ELR (cell line): ENCODE data around the gene MAMSTR.
"Not testable (repeated sequence)": the region's sequence is repeated elsewhere in the genome, so short reads cannot be mapped to it uniquely, and the experiment has no call there.

Source experiments
- DNase-seq: peaks from one replicate; pipeline ENCODE4 v3.0.0-alpha.2; 2015; ENCODE audit warnings: low read depth

Gene MAMSTR

GRCh38 chr19:48685583-48685982, 33.9 kb downstream of the MAMSTR start:
- DNase-seq: no peak

DNA sequence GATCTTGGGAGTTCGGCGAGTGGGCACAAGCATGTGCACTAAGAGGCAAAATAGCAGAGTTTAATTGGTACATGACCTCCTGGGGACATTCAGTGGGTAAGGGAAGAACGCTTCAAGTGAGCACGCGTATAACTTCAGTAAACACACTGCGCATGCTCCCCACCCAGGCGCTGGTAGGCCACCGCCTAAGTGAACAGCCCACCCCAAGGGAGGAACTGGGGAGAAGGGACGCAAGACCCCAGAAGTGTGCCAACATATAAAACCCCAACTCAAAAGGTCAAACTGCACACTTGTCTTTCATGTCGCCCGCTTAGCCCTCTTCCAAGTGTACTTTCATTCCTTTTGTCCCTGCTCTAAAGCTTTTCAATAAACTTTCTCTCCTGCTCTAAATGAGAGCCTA, 36.2 kb downstream of the MAMSTR start:
- peak; percentile 44 for DNase-seq

DNA sequence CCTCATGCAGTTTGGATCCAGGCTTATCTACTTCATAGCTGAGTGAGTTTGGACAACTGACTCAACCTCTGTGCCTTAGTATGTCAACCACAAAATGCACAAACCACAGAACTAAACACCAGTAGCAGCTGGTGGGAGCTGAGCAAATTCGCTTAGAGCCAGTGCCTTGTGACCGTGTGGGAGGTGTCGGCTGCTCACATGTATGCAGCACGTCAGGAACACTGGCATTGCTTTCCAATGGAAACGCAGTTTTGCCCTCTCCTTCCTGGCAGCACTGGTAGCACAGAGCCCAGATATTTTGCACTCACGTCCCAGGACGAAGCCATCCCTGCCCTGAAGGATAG, 38.4 kb downstream of the MAMSTR start:
- peak; percentile 49 for DNase-seq

DNA sequence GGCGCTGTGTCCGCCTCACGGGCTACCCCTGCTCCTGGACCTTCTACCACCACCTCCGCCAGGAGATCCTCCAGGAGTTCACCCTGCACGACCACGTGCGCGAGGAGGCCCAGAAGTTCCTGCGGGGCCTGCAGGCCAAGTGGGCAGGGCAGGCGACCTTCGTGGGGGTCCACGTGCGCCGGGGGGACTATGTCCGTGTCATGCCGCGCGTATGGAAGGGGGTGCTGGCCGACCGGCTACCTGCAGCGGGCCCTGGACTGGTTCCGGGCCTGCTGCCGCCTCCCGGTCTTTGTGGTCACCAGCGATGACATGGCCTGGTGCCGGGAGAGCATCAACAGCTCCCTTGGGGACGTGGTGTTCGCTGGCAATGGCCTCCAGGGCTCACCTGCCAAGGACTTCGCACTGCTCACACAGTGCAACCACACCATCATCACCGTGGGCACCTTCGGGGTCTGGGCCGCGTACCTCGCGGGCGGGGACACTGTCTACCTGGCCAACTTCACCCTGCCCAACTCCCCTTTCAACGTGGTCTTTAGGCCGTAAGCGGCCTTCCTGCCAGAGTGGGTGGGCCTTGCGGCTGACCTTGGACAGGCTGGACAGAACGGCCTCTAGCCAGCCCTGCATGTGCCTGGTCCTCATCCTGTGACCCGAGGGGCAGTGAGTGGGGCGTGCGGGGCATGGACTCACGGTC, 38.9 kb downstream of the MAMSTR start:
- no peak for DNase-seq

DNA sequence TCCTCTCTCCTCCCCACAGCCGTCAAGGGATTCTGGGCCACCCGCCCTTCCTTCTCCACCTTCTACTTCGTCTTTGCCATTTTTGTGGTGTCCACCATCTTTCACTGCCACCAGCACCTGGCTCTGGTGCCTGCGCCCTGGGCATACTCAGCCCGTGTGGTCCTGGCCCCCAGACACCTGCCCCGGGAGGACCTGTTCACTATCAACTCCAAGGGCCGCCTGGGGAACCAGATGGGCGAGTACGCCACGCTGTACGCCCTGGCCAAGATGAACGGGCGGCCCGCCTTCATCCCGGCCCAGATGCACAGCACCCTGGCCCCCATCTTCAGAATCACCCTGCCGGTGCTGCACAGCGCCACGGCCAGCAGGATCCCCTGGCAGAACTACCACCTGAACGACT, 39.5 kb downstream of the MAMSTR start:
- DNase-seq: not testable (repeated sequence)

DNA sequence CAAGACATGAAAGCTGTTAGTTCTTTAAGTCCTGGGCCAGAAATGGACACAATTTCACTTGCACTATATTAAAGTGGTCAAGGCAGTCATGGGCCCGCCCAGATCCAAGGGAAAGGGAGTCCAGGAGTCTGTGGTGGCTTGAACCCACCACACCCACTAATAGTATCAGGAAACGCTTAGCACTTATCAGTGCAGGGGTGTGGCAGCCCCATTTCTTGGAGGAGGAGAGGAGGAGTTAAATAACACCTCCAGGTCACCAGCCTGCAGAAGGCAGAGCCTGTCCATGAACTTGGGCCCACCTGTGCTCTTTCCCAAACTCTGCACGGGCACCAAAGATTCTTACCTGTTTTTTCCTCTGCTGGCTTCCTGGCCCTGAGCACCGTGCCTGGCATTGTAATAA, 41.3 kb downstream of the MAMSTR start:
- no peak for DNase-seq

GRCh38 chr19:48676887-48677286, 42.6 kb downstream of the MAMSTR start:
- DNase-seq: no peak

DNA sequence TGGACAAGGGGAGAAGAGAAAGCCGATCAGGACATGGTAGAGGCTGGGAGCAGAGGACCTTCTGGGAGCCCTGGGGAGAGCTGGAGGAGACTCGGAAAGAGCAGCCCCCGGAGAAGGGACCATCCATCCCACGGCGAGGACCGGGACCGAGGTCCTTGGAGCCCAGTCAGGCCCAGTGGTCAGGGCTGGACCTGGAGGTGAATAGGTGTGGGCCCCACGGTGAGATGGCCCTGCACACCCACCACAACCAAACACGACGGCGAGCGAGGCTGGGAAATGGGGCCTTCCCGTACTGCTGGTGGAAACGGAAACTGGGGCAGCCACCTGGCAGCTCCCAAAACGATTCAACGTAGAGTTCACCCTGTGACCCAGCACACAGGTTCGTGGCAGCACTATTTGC, 43.0 kb downstream of the MAMSTR start:
- DNase-seq: no peak

DNA sequence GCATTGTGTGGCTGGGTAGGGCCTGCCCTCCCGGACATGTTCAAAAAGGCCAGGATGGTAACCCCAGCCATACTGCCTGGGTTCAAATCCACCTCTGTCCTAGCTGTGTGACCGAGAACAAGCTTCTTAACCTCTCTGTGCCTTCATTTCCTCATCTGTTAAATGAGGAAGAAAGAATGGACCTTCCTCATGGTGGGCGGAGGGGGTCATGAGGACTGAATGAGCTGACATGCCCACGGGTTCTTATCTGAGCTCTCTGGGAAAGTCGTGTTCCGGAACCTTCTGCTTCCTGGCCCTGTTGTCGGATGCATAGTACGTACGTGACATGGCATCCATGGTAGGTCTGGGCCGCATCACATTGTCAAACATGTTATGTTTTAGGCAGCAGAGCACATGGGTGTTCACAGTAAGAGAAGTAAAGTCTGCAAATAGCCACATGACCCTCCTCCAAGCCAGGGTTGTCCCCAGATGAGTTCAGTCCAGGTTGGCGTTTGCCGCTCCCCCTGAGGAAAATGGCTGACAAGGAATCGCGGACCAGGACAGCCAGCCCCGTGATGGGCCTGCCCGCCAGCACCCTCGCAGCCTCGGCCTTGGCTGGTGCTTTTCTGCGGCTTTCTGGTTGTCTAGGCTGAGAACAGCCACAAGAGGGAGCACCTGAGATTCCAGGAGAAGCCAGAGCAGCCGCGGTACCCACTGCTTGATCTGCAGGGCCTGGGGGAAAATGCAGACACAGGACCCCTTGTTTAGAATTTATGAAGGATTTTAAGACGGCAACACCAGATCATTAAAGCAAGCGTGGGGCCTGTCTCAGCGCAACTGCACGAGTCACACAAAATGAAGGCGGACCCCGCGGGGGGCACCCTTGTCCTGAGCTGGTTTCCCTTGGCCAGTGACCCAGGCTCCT, 44.4 kb downstream of the MAMSTR start:
- peak; percentile 89 for DNase-seq

DNA sequence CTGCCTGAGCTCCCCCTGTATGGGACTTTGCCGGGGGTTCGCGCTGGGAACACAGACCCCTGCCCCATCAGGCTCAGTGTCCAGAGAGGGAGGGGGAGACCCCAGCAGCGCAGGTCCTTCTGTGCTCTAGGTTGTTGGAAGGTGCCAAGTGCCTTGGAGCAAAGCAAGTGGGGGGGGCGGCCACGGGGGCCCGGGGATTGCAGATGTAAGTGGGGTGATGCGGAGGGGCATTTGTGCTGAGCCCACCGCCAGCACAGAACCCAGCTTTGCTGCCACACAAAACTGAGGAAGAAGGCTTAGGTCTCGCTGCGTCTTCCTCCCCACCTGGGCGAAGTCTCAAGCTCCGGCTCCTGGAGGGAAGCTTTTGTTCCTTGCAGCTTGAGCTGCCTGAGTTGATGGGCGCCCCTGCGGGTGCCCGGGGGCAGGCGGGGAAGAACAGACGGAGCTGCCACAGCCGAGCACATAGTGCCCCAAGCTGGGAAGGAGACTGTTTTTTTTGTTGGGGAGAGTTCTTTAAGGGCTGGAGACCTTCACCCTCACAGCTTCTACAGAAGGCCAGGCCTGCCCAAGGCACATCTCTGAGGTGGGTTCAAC, 45.2 kb downstream of the MAMSTR start:
- no peak for DNase-seq

GRCh38 chr19:48673436-48674100, 46.0 kb downstream of the MAMSTR start:
- DNase-seq: no peak

DNA sequence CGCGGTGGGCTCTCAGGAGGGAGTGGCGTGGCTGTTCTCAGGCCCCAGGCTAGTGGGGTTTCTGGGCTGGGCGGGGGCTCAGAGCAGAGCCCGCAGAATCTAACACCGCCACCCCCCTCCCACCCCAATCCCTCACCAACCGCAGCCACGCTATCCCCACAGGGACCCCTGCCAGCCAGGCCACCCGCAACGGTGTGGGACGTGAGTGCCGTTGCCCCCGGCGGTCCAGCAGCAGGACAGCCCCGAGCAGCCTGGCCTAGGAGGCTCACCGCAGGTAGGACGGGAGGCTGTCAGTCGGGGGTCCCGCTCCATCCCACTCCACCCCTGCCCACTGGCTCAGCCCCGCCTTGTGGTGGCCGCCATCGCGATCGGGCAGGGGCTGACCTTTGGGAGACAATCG, 46.5 kb downstream of the MAMSTR start, which contains the start of gene NTN5:
Gene NTN5, minus strand, starts transcription at position 24 of the 400 bp plus-strand sequence. CDS start 2,031 bp downstream, outside the sequence.
- DNase-seq: no peak

DNA sequence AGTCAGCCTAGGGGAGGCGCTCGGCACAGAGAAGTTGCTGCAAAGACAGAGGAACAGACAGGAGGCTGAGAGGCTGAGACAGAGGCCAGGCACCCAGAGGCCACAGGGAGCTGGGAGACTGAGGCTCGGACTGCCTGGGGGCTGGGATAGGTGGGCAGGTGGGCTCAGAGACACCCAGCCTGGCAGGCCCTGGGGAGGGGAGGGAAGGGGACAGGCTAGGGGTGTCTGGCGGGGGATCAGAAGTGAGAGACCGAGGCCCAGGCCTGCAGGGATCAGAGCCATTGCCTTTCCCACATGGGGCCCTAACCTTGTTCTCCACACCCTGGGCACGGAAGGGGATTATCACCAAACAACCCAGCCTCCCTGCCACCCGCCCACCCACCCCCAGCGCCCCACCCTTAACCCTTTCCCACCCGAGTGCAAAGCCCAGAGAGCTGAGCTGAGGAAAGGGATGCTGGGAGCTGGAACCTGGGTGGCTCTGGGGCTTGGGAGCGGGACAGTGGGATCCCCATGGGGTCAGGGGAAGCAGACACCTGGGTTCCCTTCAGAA, 48.0 kb downstream of the MAMSTR start:
- DNase-seq: no peak

- DNase-seq: no peak
These were observed 48.7 kb downstream of the MAMSTR start for GRCh38 chr19:48670699-48671445.

- no peak for DNase-seq
These were observed 49.4 kb downstream of the MAMSTR start for GRCh38 chr19:48669903-48670668.

DNA sequence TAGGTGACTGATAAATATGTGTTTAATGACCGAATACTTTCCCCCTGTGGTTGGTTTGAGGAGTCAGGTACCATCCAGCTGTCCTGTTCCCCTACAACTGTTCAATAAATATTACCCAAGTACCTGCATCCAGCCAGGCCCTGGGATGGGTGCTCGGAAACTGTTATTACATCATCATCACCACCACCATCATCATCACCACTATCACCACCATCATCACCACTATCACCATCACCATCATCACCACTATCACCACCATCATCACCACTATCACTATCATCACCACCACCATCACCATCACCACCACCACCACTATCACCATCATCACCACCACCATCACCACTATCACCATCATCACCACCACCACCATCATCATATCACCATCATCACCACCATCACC, 50.8 kb downstream of the MAMSTR start:
- no peak for DNase-seq

DNA sequence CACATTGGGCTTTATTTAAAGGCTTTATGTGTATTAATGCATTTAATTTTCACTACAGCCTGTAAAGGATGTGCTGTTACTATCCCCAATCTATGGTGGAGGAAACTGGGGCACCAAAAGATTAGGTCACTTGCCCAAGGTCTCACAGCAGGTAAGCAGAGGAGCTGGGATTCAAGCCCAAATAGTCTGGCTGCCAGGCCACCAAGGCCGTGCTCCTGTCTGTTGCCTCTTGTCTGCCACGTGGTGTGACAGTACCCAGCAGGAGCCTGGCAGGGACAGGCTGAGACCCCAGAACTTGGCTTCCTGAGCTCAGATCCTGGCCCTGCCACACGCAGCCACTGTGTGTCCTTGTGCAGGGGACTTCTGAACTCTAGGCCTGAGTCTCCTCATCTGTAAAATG, 51.2 kb downstream of the MAMSTR start:
- DNase-seq: no peak

- no peak for DNase-seq
These were observed 53.7 kb downstream of the MAMSTR start for GRCh38 chr19:48665786-48666185.

DNA sequence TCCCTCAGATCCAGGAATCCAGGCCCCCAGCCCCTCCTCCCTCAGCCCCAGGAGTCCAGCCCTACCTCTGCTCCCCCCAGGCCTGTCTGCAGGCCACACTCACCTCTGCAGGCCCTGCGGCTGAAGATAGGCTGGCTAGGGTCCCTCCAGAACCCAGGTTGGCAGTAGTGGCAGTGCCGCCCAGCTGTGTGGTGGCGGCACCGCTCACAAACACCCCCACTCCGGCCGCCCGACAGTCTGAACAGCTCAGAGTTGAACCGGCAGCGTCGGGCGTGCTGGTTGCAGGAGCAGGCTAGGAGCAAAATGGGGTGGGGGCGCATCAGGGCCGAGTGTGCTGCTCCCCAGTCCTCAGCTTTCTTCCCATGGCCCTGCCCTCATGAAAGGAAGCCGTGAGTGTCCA, 55.0 kb downstream of the MAMSTR start:
- no peak for DNase-seq

DNA sequence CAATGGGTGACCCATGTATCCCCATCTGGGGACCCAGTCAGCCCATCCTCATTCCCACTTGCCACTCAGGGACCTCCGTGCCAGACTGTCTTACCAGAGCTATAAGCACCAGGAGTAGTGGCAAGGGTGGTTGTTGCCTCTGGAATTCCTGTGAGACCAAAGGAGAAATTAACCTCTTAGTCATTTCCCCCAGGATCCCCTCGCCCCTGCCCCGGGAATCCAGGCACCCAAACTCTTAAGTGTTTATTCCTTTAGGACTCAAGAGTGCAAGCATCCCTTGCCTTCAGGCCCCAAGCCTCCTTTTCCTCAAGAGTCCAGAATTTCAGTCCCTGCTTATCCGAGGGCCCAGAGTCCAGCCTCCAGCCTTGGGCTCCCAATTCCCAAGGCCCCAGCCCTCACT, 55.9 kb downstream of the MAMSTR start:
- DNase-seq: no peak
